SK-N-MC (cell line): ENCODE measurements around the gene IL33.
A peak's percentile ranks its signal among the peaks of the same experiment; 100 is the strongest.

Source experiments
- DNase-seq: peaks from one replicate; pipeline ENCODE4 v3.0.0-alpha.2; 2011; ENCODE audit warnings: low read depth, low spot score
- H3K27ac ChIP-seq: fragments of 200-600 bp; sonication (generic); 2 replicates; pipeline ENCODE4 v1.5.1; 2016; ENCODE audit warnings: mixed run types
- H3K36me3 ChIP-seq: fragments of 200-600 bp; sonication (generic); 2 replicates; pipeline ENCODE4 v1.6.1; 2017; ENCODE audit warnings: antibody characterized with exemption, low read length, mixed read lengths; ENCODE audit not compliant: insufficient read depth
- H3K4me3 ChIP-seq: fragments of 200-600 bp; sonication (generic); 2 replicates; pipeline ENCODE4 v1.5.1; 2016
- H3K9ac ChIP-seq: fragments of 200-600 bp; sonication (generic); 2 replicates; pipeline ENCODE4 v1.8.0; 2017; ENCODE audit warnings: mixed run types, mixed read lengths; ENCODE audit not compliant: insufficient read length
- H3K9me3 ChIP-seq: fragments of 200-600 bp; sonication (generic); 2 replicates; pipeline ENCODE4 v1.6.1; 2017; ENCODE audit warnings: low read depth, mild to moderate bottlenecking, antibody characterized with exemption, low read length, moderate library complexity, mixed read lengths
- EZH2 ChIP-seq: fragments of 200-600 bp; sonication (generic); IDR thresholded peaks from one replicate; pipeline ENCODE4 v1.6.1; 2017; ENCODE audit warnings: antibody characterized with exemption
- FOXP2 ChIP-seq: optimal IDR thresholded peaks from 2 replicates; pipeline ENCODE3; 2011; ENCODE audit warnings: mild to moderate bottlenecking, moderate library complexity; ENCODE audit not compliant: insufficient read depth; ENCODE audit errors: extremely low read length, control extremely low read depth
- POLR2AphosphoS5 ChIP-seq: IDR thresholded peaks from 2 replicates; pipeline ENCODE4 v1.6.1; 2012; ENCODE audit warnings: mild to moderate bottlenecking, low read depth, low read length, borderline replicate concordance

The IL33 gene

DNA sequence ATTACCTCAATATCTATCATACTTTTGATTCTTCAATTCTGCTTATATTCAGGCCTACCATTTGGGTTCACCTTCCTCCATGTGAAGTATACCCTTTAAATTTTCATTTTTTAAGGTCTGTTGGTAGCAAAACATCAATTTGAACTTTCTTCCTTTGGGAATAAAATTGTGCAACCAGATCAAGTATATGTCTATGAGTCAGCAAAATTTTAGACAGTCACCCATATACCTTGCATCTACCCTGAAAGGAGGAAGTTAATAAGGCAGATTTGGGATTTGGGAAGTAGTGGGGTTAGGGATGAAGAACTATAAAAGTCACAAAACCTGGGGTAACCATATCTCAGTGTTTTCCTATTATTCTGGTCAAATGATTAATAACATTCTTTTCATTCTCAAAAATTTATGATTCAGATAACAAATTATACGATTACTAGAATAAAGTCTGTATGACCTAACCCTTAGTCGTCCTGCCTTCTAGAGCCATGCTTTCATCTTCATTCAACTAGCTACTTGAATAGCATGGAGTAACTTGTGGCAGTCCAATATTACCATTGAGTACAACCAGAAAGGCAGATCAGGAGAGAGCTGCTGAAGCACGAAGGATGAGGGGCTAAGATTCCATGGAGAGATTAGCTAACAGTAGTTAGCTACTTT is 2.8 kb upstream of the IL33 start:
- no peak for DNase-seq
- Histone ChIP-seq H3K9me3 (no peaks in the 10 kb centered on the region; the same call in 1 of the 2 replicates), H3K4me3 (no peak overlapping the region), H3K27ac (no peak overlapping the region), H3K9ac (no peak overlapping the region), H3K36me3 (no peaks in the 10 kb centered on the region)
- TF ChIP-seq FOXP2, result no peak
- TF ChIP-seq POLR2AphosphoS5, result no peak
- TF ChIP-seq EZH2, result no peak

DNA sequence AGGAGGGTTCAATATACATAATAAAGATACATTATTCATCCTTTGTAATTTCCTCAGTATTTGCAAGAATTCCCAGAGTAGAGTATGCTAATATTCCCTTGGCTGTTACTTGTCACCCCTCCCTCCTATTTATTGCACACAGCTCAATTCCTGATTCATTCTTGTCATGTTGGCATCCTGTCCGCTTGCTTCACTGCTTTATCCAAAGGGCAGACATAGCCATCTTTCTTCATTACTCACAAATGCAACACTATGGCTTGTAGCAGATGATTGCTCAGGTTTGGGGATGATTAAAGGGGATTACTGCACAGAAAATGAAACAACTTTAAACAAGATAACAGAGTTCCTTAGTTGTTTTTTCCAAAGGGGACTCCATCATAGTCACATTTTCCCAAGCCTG is 1.2 kb upstream of the IL33 start:
- Histone ChIP-seq H3K27ac (no peak overlapping the region), H3K9ac (no peak overlapping the region), H3K4me3 (no peak overlapping the region), H3K9me3 (no peaks in the 10 kb centered on the region; the same call in 1 of the 2 replicates), H3K36me3 (no peaks in the 10 kb centered on the region)
- TF ChIP-seq EZH2 (no peak), FOXP2 (no peak), POLR2AphosphoS5 (no peak)
- DNase-seq, result no peak

DNA sequence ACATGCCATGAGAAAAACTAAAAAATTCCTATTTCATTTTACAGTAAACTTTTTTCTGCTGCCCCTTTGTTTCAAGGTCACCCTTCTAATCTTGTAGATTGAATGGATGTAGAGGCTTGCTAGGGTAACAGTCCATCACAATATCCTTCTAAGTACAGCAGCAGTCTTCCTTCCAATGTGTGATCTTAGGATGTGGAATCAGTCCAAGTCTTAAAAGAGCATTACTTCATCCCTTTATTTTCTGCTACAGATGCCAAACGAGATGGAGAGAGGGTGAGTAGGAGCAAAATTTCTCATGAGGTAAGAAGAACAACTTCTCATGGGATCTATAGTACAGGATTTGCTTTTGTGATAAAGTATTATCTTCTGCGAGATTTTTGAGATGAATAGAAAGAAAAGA is 704 bp upstream of the IL33 start:
- peak overlapping the region; percentile 48; the same call in 1 of the 2 replicates for H3K27ac ChIP-seq
- no peak for DNase-seq
- no peaks in the 10 kb centered on the region; the same call in 1 of the 2 replicates for H3K9me3 ChIP-seq
- H3K4me3 ChIP-seq, result peak overlapping the region; percentile 49
- H3K36me3 ChIP-seq, result no peaks in the 10 kb centered on the region
- H3K9ac ChIP-seq, result no peak overlapping the region
- no peak for TF ChIP-seq FOXP2

DNA sequence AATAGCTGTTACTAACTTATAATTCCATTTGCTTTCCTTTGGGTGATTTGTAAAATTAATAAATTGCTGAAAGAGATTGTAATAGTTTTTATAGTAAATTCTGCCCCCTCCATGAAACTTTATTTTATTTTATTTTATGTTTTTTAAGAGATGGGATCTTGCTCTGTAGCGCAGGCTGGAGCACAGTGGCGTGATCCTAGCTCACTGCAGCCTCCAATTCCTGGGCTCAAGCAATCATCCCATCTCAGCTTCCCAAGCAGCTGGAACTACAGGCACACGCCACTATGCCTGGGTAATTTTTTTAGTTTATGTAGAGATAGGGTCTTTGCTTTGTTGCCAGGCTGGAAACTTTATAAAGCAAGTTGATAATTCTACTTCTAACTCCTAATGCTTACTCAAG is 395 bp downstream of the IL33 start:
- no peak for TF ChIP-seq FOXP2
- no peak for TF ChIP-seq POLR2AphosphoS5
- no peak for TF ChIP-seq EZH2

DNA sequence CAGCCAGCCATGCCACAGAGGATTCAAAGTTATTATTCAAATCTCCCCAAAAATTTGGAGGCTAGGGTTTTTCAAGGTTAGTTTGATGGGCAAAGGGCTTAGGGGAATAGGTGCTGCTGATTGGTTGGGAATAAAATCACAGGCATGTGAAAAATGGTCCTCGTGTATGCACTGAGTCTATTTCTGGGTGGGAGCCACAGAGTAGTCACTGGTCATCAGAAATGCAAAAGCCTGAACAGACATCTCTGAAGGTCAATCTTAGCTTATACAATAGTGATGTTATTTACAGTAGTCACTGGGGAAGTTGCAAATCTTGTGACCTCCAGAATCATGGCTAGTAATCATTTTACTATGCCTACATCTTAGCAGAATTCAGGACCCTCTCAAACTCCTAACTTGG is 1.3 kb downstream of the IL33 start:
- no peak for DNase-seq

More for the DNA sequence above, 395 bp downstream of the IL33 start:
- DNase-seq, result no peak
- Histone ChIP-seq H3K9me3 (no peaks in the 10 kb centered on the region), H3K9ac (no peak overlapping the region), H3K27ac (no peak overlapping the region; the same call in 1 of the 2 replicates), H3K36me3 (no peaks in the 10 kb centered on the region), H3K4me3 (peak overlapping the region; percentile 49)

DNA sequence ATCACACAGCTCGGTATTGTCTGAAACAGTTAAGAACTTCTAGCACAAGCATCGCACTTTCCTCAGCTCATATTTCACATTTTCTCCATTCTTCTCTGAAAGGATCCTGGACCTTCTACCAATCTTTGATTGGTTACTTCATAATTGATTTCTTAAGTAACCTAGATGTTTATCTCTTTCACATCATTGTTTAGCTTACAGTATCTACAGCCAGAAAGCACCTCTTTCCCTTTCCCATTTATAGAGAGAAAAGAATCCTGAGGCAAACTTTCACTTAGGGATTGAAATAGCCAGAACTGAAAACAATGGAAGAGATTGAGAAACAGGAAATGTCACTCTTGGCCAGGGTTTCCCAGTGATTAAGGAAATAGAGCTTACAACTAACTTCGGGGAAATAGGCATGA is 2.5 kb downstream of the IL33 start:
- Histone ChIP-seq H3K4me3 (peak overlapping the region; percentile 38), H3K27ac (no peak overlapping the region)

More for the DNA sequence above, 1.3 kb downstream of the IL33 start:
- TF ChIP-seq EZH2, result no peak
- no peak for TF ChIP-seq FOXP2
- TF ChIP-seq POLR2AphosphoS5, result no peak
- H3K36me3 ChIP-seq, result no peaks in the 10 kb centered on the region
- H3K9ac ChIP-seq, result no peak overlapping the region
- H3K4me3 ChIP-seq, result no peak overlapping the region
- no peaks in the 10 kb centered on the region for H3K9me3 ChIP-seq
- no peak overlapping the region for H3K27ac ChIP-seq

DNA sequence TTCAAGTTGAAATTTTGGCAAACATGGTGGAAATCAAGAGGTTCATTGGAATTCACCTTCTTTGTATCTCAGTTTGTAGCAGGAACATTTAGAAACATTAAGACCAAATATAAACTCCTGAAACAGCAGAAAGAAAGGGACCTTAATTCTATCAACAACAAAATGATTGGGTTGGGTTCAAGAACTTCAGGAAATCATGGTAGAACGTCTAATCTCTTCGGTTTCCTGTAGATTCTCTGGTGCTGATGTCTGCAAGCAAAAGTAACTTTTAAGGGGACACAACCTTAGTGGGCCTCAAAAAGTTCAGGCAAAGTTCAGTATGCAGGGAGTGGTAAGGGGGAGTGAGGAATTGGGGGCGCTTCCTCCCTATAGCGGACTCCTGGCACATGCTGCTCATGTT is 3.4 kb downstream of the IL33 start:
- Histone ChIP-seq H3K9ac (no peak overlapping the region), H3K4me3 (no peak overlapping the region), H3K9me3 (no peaks in the 10 kb centered on the region), H3K27ac (no peak overlapping the region), H3K36me3 (no peaks in the 10 kb centered on the region)
- DNase-seq, result no peak
- TF ChIP-seq POLR2AphosphoS5 (no peak), FOXP2 (no peak), EZH2 (no peak)

More for the DNA sequence above, 2.5 kb downstream of the IL33 start:
- H3K9ac ChIP-seq, result no peak overlapping the region
- H3K9me3 ChIP-seq, result no peaks in the 10 kb centered on the region
- H3K36me3 ChIP-seq, result no peaks in the 10 kb centered on the region
- TF ChIP-seq FOXP2 (no peak), POLR2AphosphoS5 (peak; percentile 18; the same call in 1 of the 2 replicates)
- DNase-seq, result no peak

DNA sequence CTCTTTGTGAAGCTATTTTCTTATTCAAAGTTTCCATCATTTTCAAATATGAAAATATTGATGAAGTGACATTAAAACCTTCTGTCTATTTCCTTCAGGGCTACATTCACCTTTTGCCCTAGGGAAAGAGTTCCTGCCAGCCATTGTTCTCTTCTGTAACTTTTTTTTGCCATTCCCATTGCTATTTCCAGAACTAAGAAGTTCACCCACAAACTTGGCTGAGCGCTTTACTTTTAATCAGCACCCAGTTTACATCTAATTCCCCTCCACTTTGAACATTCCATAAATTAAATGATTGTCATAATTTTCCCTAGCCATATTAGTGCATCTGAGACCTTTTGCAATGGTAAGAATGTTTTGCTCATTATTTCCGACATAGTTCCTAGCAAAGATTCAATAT is 4.4 kb downstream of the IL33 start:
- no peak overlapping the region for H3K27ac ChIP-seq
- no peak overlapping the region for H3K9ac ChIP-seq
- TF ChIP-seq EZH2, result no peak
- no peak for TF ChIP-seq POLR2AphosphoS5
- TF ChIP-seq FOXP2, result no peak
- no peak for DNase-seq
- no peak overlapping the region for H3K4me3 ChIP-seq
- no peaks in the 10 kb centered on the region for H3K36me3 ChIP-seq
- no peaks in the 10 kb centered on the region for H3K9me3 ChIP-seq
